PFSK-1 (cell line): ENCODE measurements around the gene GIPC2.

Source experiments
- FOXP2 ChIP-seq: optimal IDR thresholded peaks from 2 replicates; pipeline ENCODE3; 2011; ENCODE audit warnings: borderline replicate concordance, control low read depth, inconsistent platforms; ENCODE audit not compliant: insufficient read depth; ENCODE audit errors: extremely low read length, extremely low read depth
- POLR2AphosphoS5 ChIP-seq: IDR thresholded peaks from 2 replicates; pipeline ENCODE4 v1.6.1; 2012; ENCODE audit warnings: low read depth, mild to moderate bottlenecking, control low read depth, low read length, moderate library complexity

DNA sequence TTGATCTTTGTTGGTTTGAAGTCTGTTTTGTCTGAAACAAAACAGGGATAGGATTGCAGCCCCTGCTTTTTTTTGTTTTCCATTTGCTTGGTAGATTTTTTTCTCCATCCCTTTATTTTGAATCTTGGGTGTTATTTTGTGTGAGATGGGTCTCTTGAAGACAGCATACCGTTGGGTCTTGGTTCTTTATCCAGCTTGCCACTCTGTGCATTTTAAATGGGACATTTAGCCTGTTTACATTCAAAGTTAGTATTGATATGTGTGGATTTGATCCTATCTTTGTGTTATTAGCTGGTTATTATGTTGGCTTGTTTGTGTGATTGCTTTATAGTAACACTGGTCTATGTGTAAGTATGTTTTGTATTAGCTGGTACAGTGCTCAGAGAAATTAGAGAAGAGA, 40.9 kb downstream of the GIPC2 start:
- TF ChIP-seq POLR2AphosphoS5 (no peak), FOXP2 (no peak)
